ENCODE results near the gene ZNF446. TPM values are rescaled to one million over a fixed set of nuclear protein-coding genes. Genes with fewer than 3 reads are reported as not detected.

The ZNF446 gene
- total and polyA plus RNA-seq, 9 of the 15 experiments (the other 6 are each of a cell fraction or from before 2014, with no cell fraction given) = 0.07 to 4.8 (median 1.2) TPM

GRCh38 chr19:58466089-58466759, 9.9 kb upstream of the ZNF446 start:
- ChIA-PET POLR2A (interaction anchor here (0.5 to 1.3 kb wide), 6 partner anchors 9 to 104 kb away, joined by 3 to 6 read pairs (median 4); partner anchors contain the start of genes ZNF324B, ZNF446 and ZNF497), CTCF (ENCODE audit: low intra/inter-chr PET ratio) (no interaction called here)
- Histone ChIP-seq H3K4me3 (peak overlapping the region; percentile 71), H2AFZ (ENCODE audit: low read depth, low read length) (peak overlapping the region; percentile 98), H3K9ac (ENCODE audit: insufficient read depth in 1 of 2, low read depth in 2 of 2, low read length in 2 of 2) (peak overlapping the region; percentile 74 to 97), H3K79me2 (ENCODE audit: control insufficient read depth, insufficient read depth, low read length) (peaks cover 26% of the 10 kb centered on the region), H3K9me1 (ENCODE audit: control insufficient read depth, insufficient read depth, low read length) (peaks cover 14% of the 10 kb centered on the region), H3K27ac (ENCODE audit: extremely low read depth, low read depth, low read length) (no peak overlapping the region; the same call in 2 of the 3 replicates), H3K9me3 (replicated peaks; ENCODE audit: control insufficient read depth, insufficient read depth, low read depth, low read length) (no peaks in the 10 kb centered on the region), H3K4me2 (ENCODE audit: insufficient read depth, low read length) (peak overlapping the region; percentile 92), H3K4me1 (replicated peaks in 1 of 2; ENCODE audit: control insufficient read depth in 2 of 2, insufficient read depth in 2 of 2, low read length in 2 of 2) (peaks cover 10 to 24% of the 10 kb centered on the region in 2 experiments; a peak in 4 of 5 replicates), H3K36me3 (ENCODE audit: control insufficient read depth, insufficient read depth, low read length) (peaks cover 20% of the 10 kb centered on the region; the same call in 2 of the 3 replicates), H4K20me1 (replicated peaks; ENCODE audit: control insufficient read depth, insufficient read depth, low read length) (no peaks in the 10 kb centered on the region), H3K27me3 (ENCODE audit: control insufficient read depth in 2 of 2, insufficient read depth in 2 of 2, low read length in 2 of 2) (no peaks in the 10 kb centered on the region)
- BruUV-seq (replicated peaks) = no TSS peak
- 29% methylated on average over 18 of the region's 20 CpGs for WGBS (ENCODE audit: insufficient coverage, low coverage, missing lambda C conversion rate)
- ATAC-seq = peak; percentile 46
- in situ Hi-C loops (cut with MboI) = no loop called here
- no peak for FAIRE-seq
- DNase-seq (ENCODE audit: extremely low read depth in 1 of 4, low spot score in 3 of 4) = no peak
- intact Hi-C loops (cut with micrococcal nuclease) = loop anchor here (5.0 kb wide), 1 partner anchor 59 kb away; the partner anchor contains the start of gene ZNF584
- no peak for TF ChIP-seq POLR2AphosphoS5 (IDR thresholded peaks at IDR 0.05; ENCODE audit: control insufficient read depth, insufficient read depth, low read depth, low read length)
- no peak for TF ChIP-seq SREBF1 (IDR thresholded peaks at IDR 0.05; ENCODE audit: borderline replicate concordance, low read depth, low read length)
- 0 out of 2 replicates have a peak, but pooled peaks have one; percentile 1 for TF ChIP-seq ZNF133 (CRISPR knock-in tag; IDR thresholded peaks at IDR 0.05)
- TF ChIP-seq ARID3B (CRISPR knock-in tag; IDR thresholded peaks at IDR 0.05; ENCODE audit: borderline replicate concordance) = no peak
- no peak for TF ChIP-seq ZNF699 (CRISPR knock-in tag; IDR thresholded peaks at IDR 0.05; ENCODE audit: insufficient replicate concordance)
- no peak; the same call in 1 of the 2 replicates for TF ChIP-seq HOMEZ (CRISPR knock-in tag; IDR thresholded peaks at IDR 0.05)
- TF ChIP-seq REST (IDR thresholded peaks at IDR 0.05; ENCODE audit: borderline replicate concordance) = no peak
- no peak for TF ChIP-seq REST (CRISPR knock-in tag; IDR thresholded peaks at IDR 0.05; ENCODE audit: low read depth)
- TF ChIP-seq OTX1 (CRISPR knock-in tag; IDR thresholded peaks at IDR 0.05) = no peak
- 0 out of 2 replicates have a peak, but pooled peaks have one; percentile 57 for TF ChIP-seq ZNF174 (CRISPR knock-in tag; IDR thresholded peaks at IDR 0.05)
